ENCODE measurements around the gene KRTAP5-10. TPM values are rescaled to one million over a fixed set of nuclear protein-coding genes. Genes with fewer than 3 reads are reported as not detected.

Gene KRTAP5-10, protein sequence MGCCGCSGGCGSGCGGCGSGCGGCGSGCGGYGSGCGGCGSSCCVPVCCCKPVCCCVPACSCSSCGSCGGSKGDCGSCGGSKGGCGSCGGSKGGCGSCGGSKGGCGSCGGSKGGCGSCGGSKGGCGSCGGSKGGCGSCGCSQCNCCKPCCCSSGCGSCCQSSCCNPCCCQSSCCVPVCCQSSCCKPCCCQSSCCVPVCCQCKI
- not detected in 2 replicates for total RNA-seq

DNA sequence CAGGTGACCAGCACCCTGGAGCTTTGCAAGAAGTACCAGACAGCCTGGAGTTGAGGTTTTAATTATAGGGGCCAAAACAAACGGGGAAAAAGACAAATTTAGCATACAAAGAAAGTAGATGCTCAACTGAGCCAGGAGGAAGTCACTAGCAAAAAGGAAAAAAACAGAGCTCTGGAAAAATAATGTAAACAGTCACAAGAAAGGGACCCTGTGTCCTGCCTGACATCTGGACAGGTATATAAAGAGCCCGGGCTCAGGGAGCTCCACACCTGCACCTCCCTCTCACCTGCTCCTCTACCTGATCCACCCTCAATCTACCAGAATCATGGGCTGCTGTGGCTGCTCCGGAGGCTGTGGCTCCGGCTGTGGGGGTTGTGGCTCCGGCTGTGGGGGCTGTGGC lies at the start of gene KRTAP5-10:
KRTAP5-10 (plus strand) TSS at position 301 of the 400 bp plus-strand sequence; CDS start at position 326, 25 bp downstream.

DNA sequence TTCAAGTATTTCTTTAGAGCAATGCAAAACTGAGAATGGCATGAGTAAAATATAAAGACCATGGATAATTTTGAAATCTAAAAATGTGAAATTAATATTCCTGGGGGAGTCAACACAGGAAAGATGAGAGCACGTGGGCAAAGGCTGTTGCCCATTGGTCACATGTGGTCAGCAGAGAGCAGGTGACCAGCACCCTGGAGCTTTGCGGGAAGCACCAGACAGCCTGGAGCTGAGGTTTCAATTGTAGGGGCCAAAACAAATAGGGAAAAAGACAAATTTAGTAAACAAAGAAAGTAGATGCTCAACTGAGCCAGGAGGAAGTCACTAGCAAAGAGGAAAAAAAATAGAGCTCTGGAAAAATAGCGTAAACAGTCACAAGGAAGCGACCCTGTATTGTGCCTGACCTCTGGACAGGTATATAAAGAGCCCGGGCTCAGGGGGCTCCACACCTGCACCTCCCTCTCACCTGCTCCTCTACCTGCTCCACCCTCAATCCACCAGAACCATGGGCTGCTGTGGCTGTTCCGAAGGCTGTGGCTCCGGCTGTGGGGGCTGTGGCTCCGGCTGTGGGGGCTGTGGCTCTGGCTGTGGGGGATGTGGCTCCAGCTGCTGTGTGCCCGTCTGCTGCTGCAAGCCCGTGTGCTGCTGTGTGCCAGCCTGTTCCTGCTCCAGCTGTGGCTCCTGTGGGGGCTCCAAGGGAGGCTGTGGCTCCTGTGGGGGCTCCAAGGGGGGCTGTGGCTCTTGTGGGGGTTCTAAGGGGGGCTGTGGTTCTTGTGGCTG lies 38.4 kb upstream of the KRTAP5-10 start, which contains the start of gene KRTAP5-7:
KRTAP5-7 (plus strand) TSS at position 472 of the 780 bp plus-strand sequence; CDS start at position 506, 34 bp downstream.

DNA sequence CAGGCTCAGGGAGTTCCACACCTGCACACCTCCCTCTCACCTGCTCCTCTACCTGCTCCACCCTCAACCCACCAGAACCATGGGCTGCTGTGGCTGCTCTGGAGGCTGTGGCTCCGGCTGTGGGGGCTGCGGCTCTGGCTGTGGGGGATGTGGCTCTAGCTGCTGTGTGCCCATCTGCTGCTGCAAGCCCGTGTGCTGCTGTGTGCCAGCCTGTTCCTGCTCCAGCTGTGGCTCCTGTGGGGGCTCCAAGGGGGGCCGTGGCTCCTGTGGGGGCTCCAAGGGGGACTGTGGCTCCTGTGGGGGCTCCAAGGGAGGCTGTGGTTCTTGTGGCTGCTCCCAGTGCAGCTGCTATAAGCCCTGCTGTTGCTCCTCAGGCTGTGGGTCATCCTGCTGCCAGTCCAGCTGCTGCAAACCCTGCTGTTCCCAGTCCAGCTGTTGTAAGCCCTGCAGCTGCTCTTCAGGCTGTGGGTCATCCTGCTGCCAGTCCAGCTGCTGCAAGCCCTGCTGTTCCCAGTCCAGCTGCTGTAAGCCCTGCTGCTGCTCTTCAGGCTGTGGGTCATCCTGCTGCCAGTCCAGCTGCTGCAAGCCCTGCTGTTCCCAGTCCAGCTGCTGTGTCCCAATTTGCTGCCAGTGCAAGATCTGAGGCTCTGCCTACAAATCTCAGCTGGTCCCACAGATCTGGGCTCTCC lies 27.2 kb upstream of the KRTAP5-10 start, which contains the start of gene KRTAP5-8:
KRTAP5-8 (plus strand) TSS at position 49 of the 689 bp plus-strand sequence; CDS start at position 80, 31 bp downstream.

DNA sequence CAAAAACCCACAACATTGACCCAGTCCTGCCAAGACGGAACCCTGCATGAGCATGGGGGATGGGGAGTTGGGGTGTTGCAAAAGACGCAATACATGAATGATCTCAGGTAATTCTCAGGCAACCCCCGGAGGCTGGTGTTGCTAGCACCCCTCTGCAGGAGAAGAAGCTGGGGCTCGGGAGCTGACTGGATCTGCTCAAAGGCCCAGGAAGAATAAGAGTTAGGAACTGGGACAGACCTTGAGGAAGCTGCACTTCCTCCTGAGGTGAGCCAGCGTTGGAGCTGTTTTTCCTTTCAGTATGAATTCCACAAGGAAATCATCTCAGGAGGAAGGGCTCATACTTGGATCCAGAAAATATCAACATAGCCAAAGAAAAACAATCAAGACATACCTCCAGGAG lies 17.2 kb upstream of the KRTAP5-10 start, which contains the start of gene KRTAP5-9:
KRTAP5-9 (plus strand) TSS at position 301 of the 400 bp plus-strand sequence. CDS start 238 bp downstream, outside the sequence.

DNA sequence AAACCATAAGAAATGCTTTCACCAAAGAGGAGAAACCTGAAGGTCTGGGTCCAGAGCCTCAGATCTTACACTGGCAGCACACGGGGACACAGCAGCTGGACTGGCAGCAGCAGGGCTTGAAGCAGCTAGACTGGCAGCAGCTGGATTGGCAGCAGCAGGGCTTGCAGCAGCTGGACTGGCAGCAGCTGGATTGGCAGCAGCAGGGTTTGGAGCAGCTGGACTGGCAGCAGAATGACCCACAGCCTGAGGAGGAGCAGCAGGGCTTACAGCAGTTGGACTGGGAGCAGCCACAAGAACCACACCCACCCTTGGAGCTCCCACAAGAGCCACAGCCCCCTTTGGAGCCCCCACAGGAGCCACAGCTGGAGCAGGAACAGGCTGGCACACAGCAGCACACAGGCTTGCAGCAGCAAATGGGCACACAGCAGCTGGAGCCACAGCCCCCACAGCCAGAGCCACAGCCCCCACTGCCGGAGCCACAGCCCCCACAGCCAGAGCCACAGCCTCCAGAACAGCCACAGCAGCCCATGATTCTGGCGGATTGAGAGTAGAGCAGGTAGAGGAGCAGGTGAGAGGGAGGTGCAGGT lies 17.0 kb downstream of the KRTAP5-10 start, which contains the start of gene KRTAP5-11:
KRTAP5-11 (minus strand) TSS at position 567 of the 587 bp plus-strand sequence; CDS start at position 529, 38 bp downstream.

Other genes with a start within 250 kb of the KRTAP5-10 start
- 56.7 and 68.2 TPM in 2 replicates for gene DHCR7, start 117.2 kb upstream of the KRTAP5-10 start, total RNA-seq
- 78.9 and 105 TPM in 2 replicates for gene NADSYN1, start 112.4 kb upstream of the KRTAP5-10 start, total RNA-seq
- not detected in 2 replicates for gene KRTAP5-7, start 38.3 kb upstream of the KRTAP5-10 start, total RNA-seq
- gene KRTAP5-8, start 27.5 kb upstream of the KRTAP5-10 start, total RNA-seq = not detected in 2 replicates
- not detected in 2 replicates for gene KRTAP5-9, start 17.1 kb upstream of the KRTAP5-10 start, total RNA-seq
- not detected in 2 replicates for gene KRTAP5-11, start 17.3 kb downstream of the KRTAP5-10 start, total RNA-seq